Esophagus muscularis mucosa (tissue), 4 donors: ENCODE data around the gene HRAS.

Experiments used
- EP300 ChIP-seq: sonication (generic); formaldehyde crosslinking; IDR thresholded peaks from one replicate; pipeline ENCODE4 v1.6.1; 2017; ENCODE audit warnings: antibody characterized with exemption
- POLR2A ChIP-seq: fragments of 450-650 bp; IDR thresholded peaks from one replicate; pipeline ENCODE4 v1.6.1; 2017; ENCODE audit warnings: antibody characterized with exemption, moderate library complexity, mild to moderate bottlenecking, low read depth
- POLR2AphosphoS5 ChIP-seq, 2 donors: sonication (generic); formaldehyde crosslinking; IDR thresholded peaks; one replicate each; pipeline ENCODE4 v1.6.1; 2017; ENCODE audit warnings: antibody characterized with exemption in 2 of 2
- TF ChIP-seq, protein P1 (sequence below), 3 experiments: fragments of 200-600 bp in 2 of 3; fragments of 450-650 bp in 1 of 3; sonication (generic) in 2 of 3; IDR thresholded peaks; one replicate each; pipeline ENCODE4 v1.5.1; 2017 to 2019; ENCODE audit warnings: antibody characterized with exemption in 3 of 3, mild to moderate bottlenecking in 2 of 3, moderate library complexity in 1 of 3

- TF ChIP-seq, protein P1, sequence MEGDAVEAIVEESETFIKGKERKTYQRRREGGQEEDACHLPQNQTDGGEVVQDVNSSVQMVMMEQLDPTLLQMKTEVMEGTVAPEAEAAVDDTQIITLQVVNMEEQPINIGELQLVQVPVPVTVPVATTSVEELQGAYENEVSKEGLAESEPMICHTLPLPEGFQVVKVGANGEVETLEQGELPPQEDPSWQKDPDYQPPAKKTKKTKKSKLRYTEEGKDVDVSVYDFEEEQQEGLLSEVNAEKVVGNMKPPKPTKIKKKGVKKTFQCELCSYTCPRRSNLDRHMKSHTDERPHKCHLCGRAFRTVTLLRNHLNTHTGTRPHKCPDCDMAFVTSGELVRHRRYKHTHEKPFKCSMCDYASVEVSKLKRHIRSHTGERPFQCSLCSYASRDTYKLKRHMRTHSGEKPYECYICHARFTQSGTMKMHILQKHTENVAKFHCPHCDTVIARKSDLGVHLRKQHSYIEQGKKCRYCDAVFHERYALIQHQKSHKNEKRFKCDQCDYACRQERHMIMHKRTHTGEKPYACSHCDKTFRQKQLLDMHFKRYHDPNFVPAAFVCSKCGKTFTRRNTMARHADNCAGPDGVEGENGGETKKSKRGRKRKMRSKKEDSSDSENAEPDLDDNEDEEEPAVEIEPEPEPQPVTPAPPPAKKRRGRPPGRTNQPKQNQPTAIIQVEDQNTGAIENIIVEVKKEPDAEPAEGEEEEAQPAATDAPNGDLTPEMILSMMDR (IDR thresholded peaks at IDR 0.05) = no peak
- TF ChIP-seq POLR2A = no peak
- no peak for TF ChIP-seq POLR2AphosphoS5 (IDR thresholded peaks at IDR 0.05)
- TF ChIP-seq EP300 = no peak
Observed at GRCh38 chr11:559020-559620, 23.7 kb upstream of the HRAS start.
